D341Med (cell line): ENCODE measurements around the gene CIPC.

ENCODE experiments used
- DNase-seq: peaks from one replicate; pipeline ENCODE4 v3.0.0; 2012; ENCODE audit warnings: low spot score

The CIPC gene

GRCh38 chr14:77125823-77126325, 27.8 kb downstream of the CIPC start:
- no peak for DNase-seq

DNA sequence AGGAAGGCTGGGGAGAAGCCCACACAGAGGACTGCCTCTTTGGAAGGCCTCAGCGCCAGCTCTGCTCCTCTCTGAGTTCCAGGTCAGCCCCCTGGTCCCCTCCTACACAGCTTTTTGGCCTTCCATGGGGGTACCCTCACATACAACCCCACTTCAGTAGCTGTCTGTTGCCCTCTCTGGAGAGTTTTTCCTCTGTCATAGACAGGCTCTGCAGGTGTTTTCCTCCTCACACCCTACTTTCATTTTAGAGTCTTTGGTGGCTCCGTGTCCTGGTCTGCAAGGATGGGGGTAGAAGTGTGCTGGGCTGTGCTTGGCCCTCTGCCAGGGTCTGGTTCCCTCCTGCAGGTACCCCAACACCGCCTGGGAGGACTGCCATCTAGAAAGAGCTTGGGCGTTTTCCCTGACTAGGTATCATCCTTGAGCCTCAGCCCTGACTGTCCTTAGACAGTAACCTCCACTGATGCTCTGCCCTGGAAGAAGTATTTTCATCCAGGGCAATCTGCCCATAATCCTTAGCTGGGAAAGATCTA, 28.5 kb downstream of the CIPC start:
- DNase-seq = no peak

GRCh38 chr14:77128414-77128891, 30.4 kb downstream of the CIPC start:
- no peak for DNase-seq

- DNase-seq = no peak
Observed at GRCh38 chr14:77130386-77130785, 32.3 kb downstream of the CIPC start.

DNA sequence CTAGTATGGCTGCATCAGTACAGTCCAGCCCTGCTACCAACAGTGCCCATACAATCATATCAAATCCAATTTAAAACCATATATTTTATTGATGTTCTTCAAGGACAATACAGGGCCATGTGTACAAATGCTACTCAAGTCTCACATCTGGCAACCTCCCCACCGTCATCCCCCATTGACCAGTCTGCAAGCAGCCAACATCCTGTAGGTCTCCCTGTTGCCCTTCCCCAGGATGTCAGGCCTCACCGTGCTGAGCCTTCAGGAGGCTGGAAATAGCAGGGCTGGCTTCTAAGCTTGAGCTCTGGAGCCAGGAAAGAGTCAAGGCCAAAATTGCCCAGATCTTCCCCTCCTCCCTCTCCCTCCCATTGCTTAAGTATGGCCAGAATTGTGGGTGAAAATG, 33.1 kb downstream of the CIPC start:
- DNase-seq = no peak

GRCh38 chr14:77131871-77132486, 33.9 kb downstream of the CIPC start:
- DNase-seq = no peak

DNA sequence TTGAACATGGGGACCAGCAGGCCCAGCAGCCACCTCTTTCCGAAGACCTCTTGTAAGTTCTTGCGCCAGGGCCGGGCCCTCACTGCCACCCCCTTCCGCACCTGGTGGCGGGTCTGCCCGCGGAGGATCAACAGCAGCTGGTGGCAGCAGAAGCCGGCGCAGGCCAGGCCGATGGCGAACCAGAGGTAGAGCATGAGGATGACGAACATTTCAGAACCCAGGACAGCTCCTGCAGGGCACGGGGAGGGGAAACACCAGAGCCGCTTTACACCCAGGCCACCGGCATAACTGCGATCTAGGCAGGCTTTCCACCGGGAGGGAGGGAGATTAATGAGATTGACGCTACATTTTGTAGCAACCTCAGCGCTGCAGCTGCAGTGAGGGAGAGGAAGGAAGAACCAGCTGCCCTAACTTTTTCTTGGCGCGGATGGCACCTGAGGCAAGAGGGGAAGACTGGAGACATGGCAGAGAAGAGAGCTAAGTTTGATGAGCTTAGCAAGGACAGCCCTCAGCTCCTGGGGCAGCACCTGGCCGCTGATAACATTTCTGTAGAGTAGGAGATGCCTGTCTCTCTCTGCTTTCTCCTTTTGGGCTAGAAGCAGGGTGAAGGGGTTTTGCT, 35.8 kb downstream of the CIPC start:
- peak; percentile 49 for DNase-seq

GRCh38 chr14:77139022-77139421, 41.0 kb downstream of the CIPC start:
- DNase-seq = no peak

DNA sequence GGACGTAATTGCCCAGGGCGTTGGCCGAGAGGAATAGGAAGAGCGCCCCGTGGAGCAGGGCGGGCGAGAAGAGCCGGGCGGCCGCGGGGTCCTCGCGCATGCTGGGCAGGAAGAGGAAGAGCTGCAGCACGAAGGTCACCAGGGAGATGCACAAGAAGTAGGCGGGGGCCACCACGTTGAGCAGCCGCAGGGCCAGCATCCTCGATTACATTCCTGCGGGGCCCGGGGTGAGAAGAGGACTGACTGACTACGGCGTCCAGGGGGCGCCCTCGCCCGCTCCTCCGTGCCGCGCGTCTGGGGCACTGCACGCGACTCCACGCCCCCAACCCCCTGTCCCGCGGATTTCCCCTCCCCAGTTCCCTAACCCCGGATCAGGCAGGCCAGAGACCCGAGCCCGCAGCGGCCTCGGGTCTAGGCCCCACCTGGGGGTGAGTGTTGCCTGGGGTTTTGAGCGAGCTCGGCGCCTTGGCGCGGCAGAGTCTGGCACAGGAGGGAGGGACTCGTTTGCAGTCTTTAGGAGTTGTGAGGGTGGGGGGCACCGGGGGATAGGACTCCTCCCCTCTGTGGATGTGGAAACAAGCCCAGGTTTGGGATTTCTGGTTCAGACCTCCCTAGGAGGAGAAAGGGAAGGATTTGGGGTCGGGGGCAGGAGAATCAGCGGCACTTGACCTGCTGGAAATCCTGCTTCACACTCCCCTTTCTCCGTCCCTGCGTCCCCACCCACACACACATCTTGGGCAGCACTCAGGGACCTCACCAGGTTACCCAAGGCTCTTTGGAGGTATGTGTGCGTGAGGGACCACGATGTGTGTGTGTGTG, 41.7 kb downstream of the CIPC start:
- DNase-seq = peak; percentile 90

DNA sequence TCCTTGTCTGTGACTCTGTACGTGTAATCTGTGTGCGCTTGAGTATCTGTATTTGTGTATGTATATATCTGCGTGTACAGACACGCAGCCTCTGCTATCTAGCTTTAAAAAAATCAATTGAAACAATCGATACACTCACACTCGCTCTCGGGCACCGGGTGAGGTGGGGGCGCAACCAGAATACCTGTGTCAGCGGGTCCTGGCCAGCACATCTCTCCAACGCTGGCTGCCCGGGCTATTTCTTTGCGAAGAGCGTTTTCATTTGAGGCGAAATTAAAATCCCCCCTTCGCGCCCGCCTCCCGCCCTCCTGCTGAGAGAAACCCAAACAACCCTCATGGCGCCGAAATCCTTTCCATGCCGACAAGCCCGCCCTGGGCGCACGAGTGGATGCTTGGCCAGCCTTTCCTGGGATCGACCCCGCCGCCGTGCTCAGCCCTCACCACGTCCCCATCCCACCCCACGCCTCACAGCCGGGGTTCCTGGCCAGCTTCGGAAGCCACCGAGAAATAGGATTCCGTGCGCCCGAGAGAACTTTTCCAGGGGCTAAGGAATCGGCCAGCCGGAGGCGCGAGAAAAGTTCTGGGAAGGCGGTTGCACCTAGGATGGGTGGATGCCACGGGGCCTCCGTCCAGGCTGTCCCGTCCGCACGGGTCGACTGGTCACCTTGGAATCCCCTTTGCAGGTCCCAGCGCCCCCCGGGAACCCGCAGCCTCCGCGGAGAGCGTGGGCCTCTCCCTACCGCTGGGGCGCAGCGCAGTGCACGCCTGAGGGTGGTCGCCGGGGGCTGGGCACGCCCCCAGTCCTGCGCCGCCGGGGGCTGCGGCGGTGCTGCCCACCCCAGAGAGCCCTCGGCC, 42.5 kb downstream of the CIPC start:
- peak; percentile 58 for DNase-seq

GRCh38 chr14:77141214-77142004, 43.4 kb downstream of the CIPC start, which contains the start of gene ZDHHC22:
Gene ZDHHC22 (minus strand): TSS chr14:77141791. CDS start chr14:77139738, 2,053 bp downstream.
- DNase-seq = peak; percentile 91

DNA sequence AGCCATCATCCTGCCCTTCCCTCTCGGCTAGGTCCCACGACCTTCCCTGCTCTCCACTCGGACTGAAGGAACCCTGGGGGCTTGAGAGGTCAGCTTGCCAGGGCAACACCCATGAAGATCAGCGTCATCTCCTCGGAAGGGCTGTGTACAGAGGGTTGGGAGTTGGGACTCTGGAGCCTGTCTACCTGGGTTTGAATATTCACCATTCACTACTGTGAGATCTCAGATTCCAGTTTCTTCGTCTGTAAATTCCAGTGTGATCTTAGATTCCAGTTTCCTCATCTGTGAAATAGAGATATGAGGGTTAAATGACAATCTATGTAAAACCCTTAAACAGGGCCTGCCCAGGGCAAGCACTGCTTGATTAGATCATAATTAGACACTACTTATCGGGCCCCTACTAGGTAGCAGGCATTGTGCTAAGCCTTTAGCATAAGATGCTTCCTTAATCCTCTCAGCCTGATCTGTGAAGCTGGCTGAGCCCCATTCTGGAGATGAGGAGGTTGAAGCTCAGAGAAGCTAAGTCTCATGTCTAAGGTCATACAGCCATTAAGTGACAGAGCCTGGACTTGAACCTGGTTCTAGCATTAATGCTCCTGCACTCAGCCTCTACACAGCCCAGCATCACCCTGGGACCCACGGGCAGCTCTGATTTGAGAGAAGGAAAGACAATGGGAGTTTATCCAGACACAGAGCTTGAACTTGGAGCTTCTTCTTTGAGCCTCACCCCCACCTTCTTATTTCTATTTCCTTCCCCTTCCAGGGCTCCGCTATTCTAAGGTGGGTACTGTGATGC, 44.1 kb downstream of the CIPC start:
- peak; percentile 78 for DNase-seq

DNA sequence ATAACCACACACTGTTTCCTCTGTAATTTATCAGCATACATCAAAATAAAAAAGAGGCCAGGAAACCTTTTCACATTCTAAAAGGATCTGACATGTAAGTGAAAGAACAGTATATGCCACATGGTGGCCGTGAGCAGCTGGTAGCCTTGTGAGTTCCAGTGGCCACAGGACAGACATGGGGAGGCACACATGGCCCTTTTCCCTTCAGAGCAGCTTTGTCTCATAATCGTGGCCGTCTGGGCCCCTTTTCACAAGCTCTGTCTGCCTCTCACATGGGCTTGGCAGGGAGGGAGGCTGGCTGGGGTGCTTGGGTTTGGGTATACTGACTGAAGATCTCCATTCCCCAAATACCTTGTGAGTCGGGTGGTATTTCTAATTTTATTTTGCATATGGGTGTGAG, 45.0 kb downstream of the CIPC start:
- DNase-seq = peak; percentile 62

DNA sequence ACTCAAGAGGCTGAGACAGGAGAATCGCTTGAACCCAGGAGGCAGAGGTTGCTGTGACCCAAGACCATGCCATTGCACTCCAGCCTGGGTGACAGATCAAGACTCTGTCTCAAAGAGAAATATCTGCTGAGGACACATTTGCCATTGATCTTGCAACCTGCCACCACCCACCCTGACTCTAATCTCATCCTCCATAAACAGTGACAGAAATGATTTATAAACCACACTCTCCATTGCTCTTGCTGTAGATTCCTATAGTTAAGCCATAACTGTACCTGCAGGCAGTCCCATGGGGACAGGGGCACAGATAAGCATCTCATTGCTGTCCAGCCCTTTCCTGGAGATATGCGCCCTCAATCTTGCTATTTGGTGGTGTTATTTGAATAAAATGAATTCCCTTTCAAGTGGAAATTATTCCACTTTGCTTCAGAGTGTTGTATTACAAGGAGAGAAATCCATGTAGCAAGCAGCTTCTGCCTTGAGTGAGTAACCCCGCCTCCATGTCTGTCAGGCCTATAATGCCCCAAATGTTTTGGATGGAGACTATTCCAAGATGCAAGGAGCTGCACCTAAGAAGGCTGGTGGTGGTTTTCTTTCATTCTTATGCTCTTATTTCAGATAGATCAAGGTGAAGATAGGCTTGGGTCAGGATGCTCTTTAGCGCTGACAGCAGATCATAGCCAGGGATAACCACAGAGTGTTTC, 46.5 kb downstream of the CIPC start:
- DNase-seq = no peak

GRCh38 chr14:77145975-77146740, 48.1 kb downstream of the CIPC start:
- DNase-seq = no peak

DNA sequence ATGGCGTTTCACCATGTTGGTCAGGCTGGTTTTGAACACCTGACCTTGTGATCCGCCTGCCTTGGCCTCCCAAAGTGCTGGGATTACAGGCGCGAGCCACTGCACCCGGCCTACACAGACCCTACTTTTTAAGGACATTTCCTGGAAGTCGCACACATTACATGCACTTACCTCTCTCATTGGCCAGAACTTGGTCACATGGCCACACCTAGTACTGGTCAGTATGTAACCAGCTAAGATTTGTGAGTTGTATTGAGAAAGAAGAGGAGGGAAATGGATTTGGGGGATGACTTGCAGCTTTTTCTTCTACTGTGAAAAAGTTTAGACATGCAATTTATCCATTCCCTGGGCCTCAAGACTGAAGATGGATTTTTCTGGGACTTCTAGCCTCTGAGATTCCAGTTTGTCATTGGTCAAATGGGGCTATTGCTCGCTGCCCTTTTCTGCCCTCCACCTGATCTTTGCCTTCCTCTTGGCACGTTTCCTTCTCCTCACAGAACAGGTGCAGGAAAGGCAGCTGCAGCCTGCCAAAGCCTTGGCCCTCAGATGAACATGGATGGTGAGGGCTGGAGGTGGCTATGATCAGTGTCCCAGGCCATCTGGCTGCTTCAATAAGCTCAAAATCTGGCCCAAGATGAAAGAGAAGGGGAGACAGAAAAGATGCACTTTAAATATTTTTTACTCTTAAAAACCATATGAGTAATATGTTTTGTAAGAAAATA, 50.6 kb downstream of the CIPC start:
- peak; percentile 62 for DNase-seq

DNA sequence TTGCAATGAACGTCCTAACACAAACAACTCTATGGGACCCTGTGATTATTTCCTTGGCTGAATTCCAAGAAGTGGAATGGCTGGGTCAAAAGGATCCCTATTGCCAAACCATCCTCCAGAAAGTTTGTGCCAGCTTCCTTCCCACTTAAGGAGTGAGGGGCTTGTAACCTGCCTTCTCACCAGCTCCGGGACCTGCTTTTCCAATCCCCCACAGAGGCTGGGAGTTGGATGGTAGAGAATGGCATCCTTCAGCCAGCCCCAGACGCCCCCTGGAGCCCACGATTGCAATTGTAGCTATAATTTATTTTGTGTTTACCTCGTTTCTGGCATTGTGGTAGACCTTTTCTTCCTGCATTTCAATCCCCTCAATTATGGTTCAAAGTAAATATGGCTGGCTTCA, 53.2 kb downstream of the CIPC start:
- DNase-seq = peak; percentile 83
